Activated CD4-positive, alpha-beta memory T cell treated with anti-CD3 and anti-CD28 coated beads, Interleukin-2, amount 10 ng/mL, durations not matched to agents 7 days and 5 days (primary cell): ENCODE results near the gene HPS1. TPM values are rescaled to one million over a fixed set of nuclear protein-coding genes. Genes with fewer than 3 reads are reported as not detected.

ENCODE experiments used
- CTCF ChIA-PET: fragments of 350-600 bp; sonication (Branson Sonifier 250); formaldehyde crosslinking; loops from one replicate; lab custom pipeline; 2021; ENCODE audit warnings: antibody characterized with exemption, inconsistent platforms; lab: Charles Lee
- POLR2A ChIA-PET: fragments of 350-600 bp; sonication (Branson Sonifier 250); formaldehyde crosslinking; loops from one replicate; lab custom pipeline; 2021; ENCODE audit warnings: antibody characterized with exemption; lab: Charles Lee
- DNase-seq: peaks from one replicate; pipeline ENCODE4 v3.0.0-alpha.2; 2020
- H3K27ac Mint-ChIP-seq: one replicate; pipeline ENCODE4 v1.8.0; 2021; ENCODE audit warnings: mild to moderate bottlenecking, mixed read lengths
- H3K27me3 Mint-ChIP-seq: one replicate; pipeline ENCODE4 v1.8.0; 2021; ENCODE audit warnings: mixed read lengths
- H3K36me3 Mint-ChIP-seq: one replicate; pipeline ENCODE4 v1.8.0; 2021; ENCODE audit warnings: low read depth, mixed read lengths
- H3K4me1 Mint-ChIP-seq: one replicate; pipeline ENCODE4 v1.8.0; 2021; ENCODE audit warnings: mixed read lengths
- H3K4me3 Mint-ChIP-seq: one replicate; pipeline ENCODE4 v1.8.0; 2021; ENCODE audit warnings: mild to moderate bottlenecking, mixed read lengths
- H3K9me3 Mint-ChIP-seq: one replicate; pipeline ENCODE4 v1.8.0; 2021; ENCODE audit warnings: mixed read lengths
- total RNA-seq, 2 experiments: library from RNA; stranded (reverse); gene quantifications; one replicate each; pipeline ENCODE4 v1.2.3, GENCODE V29; 2021

Gene HPS1
- total RNA-seq, 2 experiments from 2014 or later: 85.4 to 88.3 TPM

GRCh38 chr10:98436704-98437103 is 10.0 kb downstream of the HPS1 start:
- Mint-ChIP-seq H3K4me1 (peaks cover 11% of the 10 kb centered on the region), H3K9me3 (peaks cover 2% of the 10 kb centered on the region), H3K4me3 (no peak overlapping the region), H3K36me3 (peaks cover 84% of the 10 kb centered on the region), H3K27ac (no peak overlapping the region), H3K27me3 (no peaks in the 10 kb centered on the region)
- POLR2A ChIA-PET: interaction anchor here (2.0 kb wide), 1 partner anchor 11 kb away, joined by 6 read pairs; no protein-coding TSS in a partner anchor
- DNase-seq: no peak
- CTCF ChIA-PET: interaction anchor here (1.2 to 3.2 kb wide), 2 partner anchors 9 to 11 kb away, joined by 3 to 19 read pairs; no protein-coding TSS in a partner anchor

- Mint-ChIP-seq H3K9me3 (peaks cover 2% of the 10 kb centered on the region), H3K36me3 (peaks cover 86% of the 10 kb centered on the region), H3K4me3 (no peak overlapping the region), H3K27ac (no peak overlapping the region), H3K4me1 (peaks cover 2% of the 10 kb centered on the region), H3K27me3 (no peaks in the 10 kb centered on the region)
- POLR2A ChIA-PET: interaction anchor here (1.1 to 2.0 kb wide), 2 partner anchors 10 to 12 kb away, joined by 4 to 6 read pairs; no protein-coding TSS in a partner anchor
- DNase-seq: no peak
- CTCF ChIA-PET: interaction anchor here (3.2 kb wide), 1 partner anchor 9 kb away, joined by 19 read pairs; no protein-coding TSS in a partner anchor
These were observed 11.6 kb downstream of the HPS1 start for GRCh38 chr10:98435178-98435577.

- ChIA-PET CTCF (interaction anchor here (1.2 kb wide), 1 partner anchor 8 kb away, joined by 4 read pairs; no protein-coding TSS in a partner anchor), POLR2A (interaction anchor here (1.1 kb wide), 2 partner anchors 12 to 13 kb away, joined by 4 read pairs; no protein-coding TSS in a partner anchor)
- Mint-ChIP-seq H3K4me3 (no peak overlapping the region), H3K36me3 (peaks cover 77% of the 10 kb centered on the region), H3K9me3 (peaks cover 2% of the 10 kb centered on the region), H3K4me1 (peaks cover 2% of the 10 kb centered on the region), H3K27ac (no peak overlapping the region), H3K27me3 (no peaks in the 10 kb centered on the region)
- DNase-seq: no peak
These were observed 12.6 kb downstream of the HPS1 start for GRCh38 chr10:98433881-98434732.

GRCh38 chr10:98433371-98433770 is 13.4 kb downstream of the HPS1 start:
- H3K4me1 Mint-ChIP-seq: peaks cover under 1% of the 10 kb centered on the region
- peaks cover 70% of the 10 kb centered on the region for H3K36me3 Mint-ChIP-seq
- peaks cover 2% of the 10 kb centered on the region for H3K9me3 Mint-ChIP-seq
- POLR2A ChIA-PET: no interaction called here
- no peak for DNase-seq
- CTCF ChIA-PET: no interaction called here
- H3K27ac Mint-ChIP-seq: no peak overlapping the region
- H3K4me3 Mint-ChIP-seq: no peak overlapping the region
- H3K27me3 Mint-ChIP-seq: no peaks in the 10 kb centered on the region

GRCh38 chr10:98432330-98432729 is 14.4 kb downstream of the HPS1 start:
- no peak overlapping the region for H3K27ac Mint-ChIP-seq
- H3K27me3 Mint-ChIP-seq: no peaks in the 10 kb centered on the region
- H3K4me3 Mint-ChIP-seq: no peak overlapping the region
- ChIA-PET CTCF (no interaction called here), POLR2A (no interaction called here)
- peaks cover 2% of the 10 kb centered on the region for H3K9me3 Mint-ChIP-seq
- H3K4me1 Mint-ChIP-seq: no peaks in the 10 kb centered on the region
- DNase-seq: no peak
- H3K36me3 Mint-ChIP-seq: peaks cover 68% of the 10 kb centered on the region

DNA sequence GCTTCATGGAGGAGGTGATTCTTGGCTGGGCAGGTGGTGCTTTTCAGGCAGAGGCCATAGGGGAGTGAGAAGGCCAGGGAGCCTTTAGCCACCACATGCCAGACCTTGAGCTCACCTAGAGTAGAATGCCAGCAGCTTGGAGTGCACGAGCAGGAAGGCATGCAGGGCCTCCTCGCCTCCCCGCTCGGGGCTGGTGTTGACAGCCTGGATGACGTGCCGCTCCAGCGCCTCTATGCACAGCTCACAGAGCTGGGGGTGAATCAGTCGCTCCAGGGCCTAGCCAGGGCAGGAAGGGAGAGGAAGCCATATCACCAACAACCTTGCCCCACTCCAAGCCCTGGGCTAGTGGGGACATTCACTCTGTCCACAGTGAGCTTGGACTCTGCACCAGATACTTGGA is 15.7 kb downstream of the HPS1 start:
- Mint-ChIP-seq H3K9me3 (peaks cover 2% of the 10 kb centered on the region), H3K4me1 (no peaks in the 10 kb centered on the region), H3K36me3 (peaks cover 60% of the 10 kb centered on the region), H3K27me3 (no peaks in the 10 kb centered on the region), H3K27ac (no peak overlapping the region), H3K4me3 (no peak overlapping the region)
- POLR2A ChIA-PET: no interaction called here
- no peak for DNase-seq
- CTCF ChIA-PET: no interaction called here

- peaks cover 55% of the 10 kb centered on the region for H3K36me3 Mint-ChIP-seq
- H3K4me3 Mint-ChIP-seq: no peak overlapping the region
- H3K9me3 Mint-ChIP-seq: peaks cover 2% of the 10 kb centered on the region
- no peak for DNase-seq
- no peaks in the 10 kb centered on the region for H3K27me3 Mint-ChIP-seq
- ChIA-PET CTCF (no interaction called here), POLR2A (no interaction called here)
- H3K27ac Mint-ChIP-seq: no peak overlapping the region
- H3K4me1 Mint-ChIP-seq: no peaks in the 10 kb centered on the region
These were observed 16.3 kb downstream of the HPS1 start for GRCh38 chr10:98430427-98430826.

- Mint-ChIP-seq H3K9me3 (peaks cover 2% of the 10 kb centered on the region), H3K4me1 (no peaks in the 10 kb centered on the region), H3K27me3 (no peaks in the 10 kb centered on the region), H3K27ac (no peak overlapping the region), H3K4me3 (no peak overlapping the region), H3K36me3 (peaks cover 45% of the 10 kb centered on the region)
- CTCF ChIA-PET: no interaction called here
- POLR2A ChIA-PET: no interaction called here
- DNase-seq: peak; percentile 5
These were observed 17.2 kb downstream of the HPS1 start for GRCh38 chr10:98429320-98430072.

DNA sequence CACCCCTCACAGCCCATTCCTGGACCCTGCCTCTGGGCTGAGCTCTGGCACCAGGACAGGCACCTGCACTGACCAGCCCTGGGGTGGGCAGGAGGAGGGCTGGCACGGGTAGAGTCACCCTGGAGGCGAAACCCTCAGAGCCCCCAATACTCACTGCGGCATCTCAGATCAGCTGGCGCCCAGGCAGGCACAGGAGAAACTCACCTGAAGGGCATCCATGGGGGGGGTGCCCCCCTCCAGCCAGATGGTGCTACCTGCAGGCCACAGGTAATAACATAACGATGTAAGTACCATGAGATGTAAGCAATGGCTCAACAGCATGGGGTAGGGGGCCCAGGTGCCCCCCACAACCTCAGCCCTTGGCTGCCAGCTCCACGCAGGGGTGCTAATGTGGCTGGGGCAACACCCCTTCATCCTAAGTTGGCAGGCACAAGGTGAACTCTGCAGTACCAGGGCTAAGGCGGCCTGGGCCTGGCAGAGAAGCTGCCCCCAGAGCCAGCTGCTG is 19.7 kb downstream of the HPS1 start:
- peaks cover 27% of the 10 kb centered on the region for H3K36me3 Mint-ChIP-seq
- H3K27me3 Mint-ChIP-seq: no peaks in the 10 kb centered on the region
- POLR2A ChIA-PET: interaction anchor here (0.6 to 0.8 kb wide), 2 partner anchors 19 to 53 kb away, joined by 3 read pairs; no protein-coding TSS in a partner anchor
- H3K9me3 Mint-ChIP-seq: no peaks in the 10 kb centered on the region
- H3K4me1 Mint-ChIP-seq: no peaks in the 10 kb centered on the region
- no peak overlapping the region for H3K4me3 Mint-ChIP-seq
- no peak overlapping the region for H3K27ac Mint-ChIP-seq
- DNase-seq: peak; percentile 10
- CTCF ChIA-PET: interaction anchor here (0.6 to 0.9 kb wide), 2 partner anchors 9 to 1206 kb away, joined by 3 read pairs; no protein-coding TSS in a partner anchor

DNA sequence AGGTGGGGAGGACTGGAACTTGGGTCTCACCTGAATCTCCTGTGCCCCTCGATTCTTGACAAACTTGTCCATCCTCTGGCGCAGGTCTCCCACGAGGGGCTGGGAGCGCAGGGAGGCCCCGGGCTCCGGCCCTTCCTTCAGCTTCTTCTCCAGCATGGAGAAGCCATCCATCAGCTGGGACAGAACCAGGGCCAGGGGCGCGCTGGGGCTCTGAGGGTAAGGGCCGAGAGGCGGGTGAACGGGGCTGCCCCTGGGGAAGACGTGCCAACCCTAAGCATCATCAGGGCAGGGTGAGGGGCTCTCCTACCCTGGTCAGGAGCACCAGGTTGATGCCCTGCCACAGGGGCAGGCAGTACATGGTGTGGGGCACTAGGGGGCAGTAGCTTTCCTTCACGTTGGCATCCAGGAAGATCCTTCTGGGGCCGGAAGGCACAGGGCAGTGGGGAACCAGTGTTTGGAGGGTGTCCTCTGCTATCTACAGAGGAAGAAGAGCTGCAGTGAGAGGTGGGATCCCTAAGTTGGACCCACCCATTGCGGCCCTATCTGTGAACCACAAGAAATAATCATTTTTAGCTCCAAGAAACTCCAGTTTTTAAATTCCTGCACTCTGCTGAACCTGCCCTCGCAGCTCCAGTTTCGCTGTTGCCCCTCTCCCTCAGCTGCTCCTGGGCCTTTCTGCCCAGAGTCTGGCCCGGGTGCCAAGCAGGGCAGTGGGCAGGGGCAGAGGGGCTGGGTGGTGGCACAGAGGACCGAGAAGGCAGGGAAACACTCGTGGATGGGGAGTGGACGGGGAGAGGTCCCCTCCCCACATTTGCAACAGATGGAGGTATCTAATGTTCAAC is 21.0 kb downstream of the HPS1 start:
- Mint-ChIP-seq H3K27ac (no peak overlapping the region), H3K4me3 (no peak overlapping the region), H3K4me1 (no peaks in the 10 kb centered on the region), H3K27me3 (no peaks in the 10 kb centered on the region), H3K36me3 (peaks cover 20% of the 10 kb centered on the region), H3K9me3 (no peaks in the 10 kb centered on the region)
- peak; percentile 51 for DNase-seq
- ChIA-PET CTCF (interaction anchor here (0.8 to 2.2 kb wide), 16 partner anchors 9 to 103 kb away, joined by 3 to 19 read pairs (median 4); partner anchors contain the start of genes HPS1 and PYROXD2), POLR2A (interaction anchor here (1.2 to 1.8 kb wide), 3 partner anchors 10 to 21 kb away, joined by 4 to 6 read pairs (median 6); partner anchors contain the start of genes HPS1 and PYROXD2)

GRCh38 chr10:98424295-98425254 is 22.2 kb downstream of the HPS1 start:
- DNase-seq: peak; percentile 6
- no peaks in the 10 kb centered on the region for H3K4me1 Mint-ChIP-seq
- ChIA-PET CTCF (interaction anchor here (1.2 to 2.2 kb wide), 10 partner anchors 10 to 102 kb away, joined by 4 to 19 read pairs (median 6); partner anchors contain the start of genes HPS1 and PYROXD2), POLR2A (interaction anchor here (1.2 to 1.8 kb wide), 3 partner anchors 9 to 22 kb away, joined by 4 to 6 read pairs (median 6); partner anchors contain the start of genes HPS1 and PYROXD2)
- H3K36me3 Mint-ChIP-seq: peaks cover 17% of the 10 kb centered on the region
- no peak overlapping the region for H3K4me3 Mint-ChIP-seq
- H3K27me3 Mint-ChIP-seq: no peaks in the 10 kb centered on the region
- H3K27ac Mint-ChIP-seq: no peak overlapping the region
- H3K9me3 Mint-ChIP-seq: no peaks in the 10 kb centered on the region
